GM04503 (cell line): ENCODE data around the gene TEF.
"Not testable (repeated sequence)": the region's sequence is repeated elsewhere in the genome, so short reads cannot be mapped to it uniquely, and the experiment has no call there.

Source experiments
- DNase-seq: peaks from one replicate; pipeline ENCODE4 v3.0.0-alpha.2; 2012; ENCODE audit warnings: low read depth

Gene TEF

DNA sequence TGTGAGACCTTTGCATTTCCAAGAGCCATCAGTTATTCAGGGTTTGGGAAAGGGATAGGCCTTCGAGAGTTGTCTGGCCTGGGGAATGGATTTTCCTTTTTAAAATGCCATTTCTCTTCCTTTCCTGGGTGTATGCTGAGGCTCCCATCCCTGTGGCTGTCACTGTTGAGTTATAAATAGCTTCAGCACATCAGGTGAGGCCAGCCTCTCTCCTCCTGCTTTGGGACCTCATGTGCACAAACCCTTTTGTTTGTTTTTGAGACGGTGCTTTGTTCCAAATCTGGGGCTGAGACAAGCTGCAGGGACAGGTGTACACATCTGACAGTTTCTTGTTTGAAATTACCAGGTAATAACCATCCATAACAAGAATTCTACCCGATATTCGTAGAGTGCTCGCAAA, 1.3 kb downstream of the TEF start:
- DNase-seq = no peak

- DNase-seq = no peak
These were observed 2.4 kb downstream of the TEF start for GRCh38 chr22:41384128-41384527.

DNA sequence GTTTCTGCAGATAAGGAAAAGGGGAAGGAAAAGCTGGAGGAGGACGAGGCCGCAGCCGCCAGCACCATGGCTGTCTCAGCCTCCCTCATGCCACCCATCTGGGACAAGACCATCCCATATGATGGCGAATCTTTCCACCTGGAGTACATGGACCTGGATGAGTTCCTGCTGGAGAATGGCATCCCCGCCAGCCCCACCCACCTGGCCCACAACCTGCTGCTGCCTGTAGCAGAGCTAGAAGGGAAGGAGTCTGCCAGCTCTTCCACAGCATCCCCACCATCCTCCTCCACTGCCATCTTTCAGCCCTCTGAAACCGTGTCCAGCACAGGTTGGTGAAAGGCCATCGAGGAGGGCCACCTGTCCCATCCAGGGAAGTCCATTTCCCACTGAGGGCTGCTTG, 5.6 kb downstream of the TEF start:
- DNase-seq = no peak

GRCh38 chr22:41394012-41394356, 12.2 kb downstream of the TEF start:
- DNase-seq = no peak

- no peak for DNase-seq
These were observed 13.9 kb downstream of the TEF start for GRCh38 chr22:41395531-41396240.

GRCh38 chr22:41397143-41397811, 15.5 kb downstream of the TEF start:
- no peak for DNase-seq

GRCh38 chr22:41398921-41399320, 17.2 kb downstream of the TEF start:
- DNase-seq = no peak

DNA sequence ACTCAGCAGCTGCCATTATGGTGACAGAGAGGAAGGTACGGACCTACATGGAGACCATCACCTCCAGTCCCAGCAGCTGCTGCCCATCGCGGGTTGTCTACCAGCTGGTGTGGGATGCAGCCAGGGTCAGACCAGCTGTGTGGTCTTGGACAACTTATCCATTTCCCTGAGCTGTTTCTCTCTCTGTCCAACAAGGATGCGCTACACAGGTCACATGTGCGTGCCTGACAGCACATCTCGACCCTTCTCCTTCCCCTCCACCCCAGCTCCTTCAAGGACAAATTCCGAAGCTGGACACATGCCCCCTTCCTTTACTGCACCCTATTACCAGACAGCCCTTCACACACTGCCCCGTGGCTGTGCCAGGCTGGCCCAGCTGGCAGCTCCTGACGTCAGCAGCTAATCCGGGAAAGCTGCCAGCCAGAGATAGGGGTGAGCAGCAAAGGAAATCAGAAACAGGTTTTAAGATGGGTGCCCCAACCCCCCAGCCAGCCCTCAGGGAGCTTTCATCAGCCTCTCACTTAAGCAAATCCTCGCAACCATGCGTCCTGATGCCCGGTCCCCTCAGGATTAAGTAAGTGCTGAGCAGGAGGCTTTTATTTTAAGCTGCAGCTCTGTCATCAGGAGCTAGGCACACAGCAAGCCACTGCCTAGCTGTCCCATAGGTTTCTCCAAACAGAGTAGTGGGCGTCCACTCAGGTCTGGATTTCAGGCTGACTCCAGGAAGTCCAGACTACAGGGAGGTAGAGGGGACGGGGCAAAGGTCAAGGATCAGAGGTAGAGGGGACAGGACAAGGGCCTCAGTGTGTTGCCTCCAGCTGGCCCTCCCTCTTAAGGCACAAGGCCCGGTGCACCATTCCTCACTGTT, 20.3 kb downstream of the TEF start:
- DNase-seq = no peak

DNA sequence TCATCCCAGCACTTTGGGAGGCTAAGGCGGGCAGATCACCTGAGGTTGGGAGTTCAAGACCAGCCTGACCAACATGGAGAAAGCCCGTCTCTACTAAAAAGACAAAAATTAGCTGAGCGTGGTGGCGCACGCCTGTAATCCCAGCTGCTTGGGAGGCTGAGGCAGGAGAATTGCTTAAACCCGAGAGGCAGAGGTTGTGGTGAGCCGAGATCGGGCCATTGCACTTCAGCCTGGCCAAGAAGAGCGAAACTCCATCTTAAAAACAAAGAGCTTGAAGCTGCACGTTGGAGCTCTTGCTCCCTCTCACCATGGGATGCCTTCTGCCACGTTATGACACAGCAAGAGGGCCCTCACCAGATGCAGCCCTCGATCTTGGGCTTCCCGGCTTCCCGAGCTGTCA, 21.1 kb downstream of the TEF start:
- not testable (repeated sequence) for DNase-seq

DNA sequence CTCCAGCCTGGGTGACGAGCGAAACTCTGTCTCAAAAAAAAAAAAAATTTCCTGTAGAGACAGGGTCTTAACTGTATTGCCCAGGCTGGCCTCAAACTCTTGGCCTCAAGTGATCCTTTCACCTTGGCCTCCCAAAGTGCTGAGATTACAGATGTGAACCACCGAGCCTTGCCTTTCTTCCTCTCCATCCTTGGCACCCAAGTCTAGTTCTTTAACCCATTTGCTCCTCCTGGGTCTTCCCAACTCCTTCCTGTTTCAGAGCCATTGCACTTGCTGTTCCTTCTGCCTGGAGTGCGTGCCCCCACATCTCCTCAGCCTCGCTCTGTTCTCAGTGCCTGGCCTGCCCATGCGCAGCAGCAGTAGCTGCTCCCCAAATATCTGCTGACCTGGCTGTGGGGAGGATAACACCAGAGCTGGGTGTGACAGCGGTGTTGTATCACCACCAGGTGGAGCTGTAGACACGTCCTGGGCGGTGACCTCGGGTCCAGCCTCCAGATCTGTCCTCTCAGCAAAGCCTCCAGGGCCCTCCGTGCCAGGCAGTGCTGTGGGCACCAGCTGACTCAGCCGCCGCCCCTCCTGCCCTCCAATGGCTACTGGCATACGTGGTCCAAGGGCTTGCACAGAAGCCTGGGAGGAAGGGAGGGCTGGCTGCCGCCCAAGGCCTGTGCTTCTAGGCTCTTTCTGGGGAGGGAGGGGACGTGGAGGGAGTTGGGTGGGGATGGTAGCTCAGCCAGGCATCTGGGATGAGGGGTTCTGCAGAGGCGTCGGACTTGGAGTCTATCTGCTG, 22.0 kb downstream of the TEF start:
- no peak for DNase-seq

- DNase-seq = no peak
These were observed 23.8 kb downstream of the TEF start for GRCh38 chr22:41405588-41405987.

DNA sequence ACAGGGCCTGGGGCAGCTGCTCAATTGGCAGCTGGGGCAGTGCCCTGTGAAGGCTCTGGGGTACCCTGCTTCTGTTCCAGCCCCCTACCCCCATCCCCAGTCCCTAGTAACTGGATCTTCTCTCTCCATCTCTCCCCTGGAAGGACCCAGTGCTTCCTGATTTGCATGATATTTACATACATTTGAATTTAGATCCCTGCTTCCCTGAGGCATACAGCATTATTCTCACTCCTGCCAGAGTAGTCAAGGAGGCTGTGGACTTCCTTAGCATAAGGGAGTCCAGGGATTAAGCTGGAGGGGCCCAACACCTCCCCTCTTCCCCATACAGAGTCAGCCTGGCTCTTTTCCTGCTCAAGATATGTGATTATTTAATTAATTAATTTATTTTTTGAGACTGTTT, 24.7 kb downstream of the TEF start:
- DNase-seq = no peak

DNA sequence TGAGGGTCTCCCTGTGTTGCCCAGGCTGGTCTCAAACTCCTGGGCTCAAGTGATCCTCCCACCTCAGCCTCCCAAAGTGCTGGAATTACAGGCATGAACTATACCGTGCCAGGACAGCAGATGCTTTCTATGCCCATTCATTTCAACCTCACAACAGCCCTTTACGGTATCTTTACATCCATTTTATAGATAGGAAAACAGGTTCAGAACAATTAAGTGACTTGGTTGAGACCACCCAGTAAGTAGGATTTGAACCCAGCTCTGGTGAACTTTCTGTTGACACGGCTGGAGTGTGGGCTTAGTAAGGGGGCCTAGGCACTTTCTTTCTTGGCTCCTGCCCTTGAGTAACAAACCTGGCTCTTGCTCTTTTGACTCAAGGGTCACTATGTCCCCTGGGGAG, 25.7 kb downstream of the TEF start:
- no peak for DNase-seq

DNA sequence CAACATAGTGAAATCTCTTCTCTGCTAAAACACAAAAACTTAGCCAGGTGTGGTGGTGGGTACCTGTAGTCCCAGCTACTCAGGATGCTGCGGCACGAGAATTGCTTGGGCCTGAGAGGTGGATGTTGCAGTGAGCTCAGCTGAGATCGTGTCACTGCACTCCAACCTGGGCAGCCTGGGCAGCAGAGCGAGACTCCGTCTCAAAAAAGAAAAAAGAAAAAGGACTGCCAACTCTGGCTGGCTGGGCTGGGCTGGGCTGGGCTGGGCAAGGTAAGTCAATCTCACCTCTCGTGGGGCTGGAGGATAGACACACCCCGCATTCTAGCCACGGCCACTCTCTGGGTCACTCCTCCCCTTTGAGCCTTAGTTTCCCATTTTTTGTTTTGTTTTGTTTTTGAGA, 26.9 kb downstream of the TEF start:
- DNase-seq = no peak

GRCh38 chr22:41410311-41410751, 28.6 kb downstream of the TEF start:
- no peak for DNase-seq

DNA sequence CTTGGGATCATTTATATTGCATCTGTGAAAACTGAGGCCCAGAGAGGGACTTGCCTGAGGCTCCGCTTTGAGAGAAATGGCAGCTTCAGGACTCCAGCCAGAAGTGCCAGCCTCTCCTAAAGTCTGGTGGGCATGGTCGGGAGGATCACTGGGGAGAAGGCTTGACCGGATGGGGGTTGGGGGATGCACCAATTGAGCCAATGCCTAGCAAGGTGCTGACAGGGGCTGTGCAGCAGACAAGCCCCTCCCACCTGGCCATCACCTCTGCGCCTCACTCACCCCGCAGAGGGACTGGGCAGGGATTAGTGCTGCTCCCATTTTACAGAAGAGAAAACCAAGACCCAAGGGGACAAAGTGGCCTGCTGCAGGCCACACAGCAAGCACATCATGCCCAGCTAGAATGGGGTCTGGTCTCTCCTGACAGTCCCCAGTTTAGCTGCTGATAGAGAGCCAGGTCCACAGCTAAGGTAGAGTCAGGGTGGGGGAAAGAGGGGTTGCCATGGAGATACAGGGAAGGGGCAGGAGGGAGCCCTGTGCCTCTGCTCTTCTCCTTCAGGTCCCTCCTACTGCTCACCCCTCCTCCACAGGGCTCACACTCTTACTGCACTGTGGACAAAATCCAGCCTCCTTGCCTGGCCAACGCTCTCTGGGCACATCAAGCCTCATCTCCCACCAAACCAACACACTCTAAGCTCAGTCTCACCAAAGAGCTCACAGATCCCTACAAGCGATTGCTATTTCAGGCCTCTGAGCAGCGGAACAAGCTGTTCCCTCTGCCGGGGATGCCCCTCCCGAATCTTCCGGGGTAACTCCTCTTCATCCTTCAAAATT, 29.5 kb downstream of the TEF start:
- no peak for DNase-seq

DNA sequence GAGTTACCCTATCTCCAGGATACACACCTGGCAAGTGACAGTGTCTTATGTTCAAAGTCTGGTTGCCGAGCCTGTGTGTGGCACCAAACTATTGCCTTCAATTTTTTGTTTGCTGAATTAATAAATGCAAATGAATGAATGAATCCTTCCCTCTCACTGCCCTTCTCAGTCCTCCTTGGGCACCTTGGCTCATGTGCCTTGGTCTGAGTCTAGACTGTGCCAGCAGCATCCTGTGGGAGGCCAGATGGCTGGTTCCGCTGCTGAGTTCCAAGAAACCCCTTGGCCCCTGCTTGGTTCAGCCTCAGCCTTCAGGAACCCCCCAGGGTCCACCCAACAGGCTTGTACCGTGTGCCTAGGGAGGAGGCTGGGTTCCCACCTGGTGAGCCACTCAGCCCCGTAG, 33.8 kb downstream of the TEF start:
- no peak for DNase-seq

GRCh38 chr22:41417622-41418390, 36.1 kb downstream of the TEF start:
- no peak for DNase-seq

DNA sequence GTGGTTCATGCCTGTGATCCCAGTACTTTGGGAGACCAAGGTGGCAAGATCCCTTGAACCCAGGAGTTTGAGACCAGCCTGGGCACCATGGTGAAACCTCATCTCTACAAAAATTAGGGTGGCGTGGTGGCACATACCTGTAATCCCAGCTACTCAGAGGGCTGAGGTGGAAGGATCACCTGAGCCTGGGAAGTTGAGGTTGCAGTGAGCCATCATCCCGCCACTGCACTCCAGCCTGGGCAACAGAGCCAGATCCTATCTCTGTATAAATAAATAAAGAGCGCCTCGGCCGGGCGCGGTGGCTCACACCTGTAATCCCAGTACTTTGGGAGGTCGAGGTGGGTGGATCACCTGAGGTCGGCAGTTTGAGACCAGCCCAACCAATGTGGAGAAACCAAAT, 37.0 kb downstream of the TEF start:
- DNase-seq = no peak

DNA sequence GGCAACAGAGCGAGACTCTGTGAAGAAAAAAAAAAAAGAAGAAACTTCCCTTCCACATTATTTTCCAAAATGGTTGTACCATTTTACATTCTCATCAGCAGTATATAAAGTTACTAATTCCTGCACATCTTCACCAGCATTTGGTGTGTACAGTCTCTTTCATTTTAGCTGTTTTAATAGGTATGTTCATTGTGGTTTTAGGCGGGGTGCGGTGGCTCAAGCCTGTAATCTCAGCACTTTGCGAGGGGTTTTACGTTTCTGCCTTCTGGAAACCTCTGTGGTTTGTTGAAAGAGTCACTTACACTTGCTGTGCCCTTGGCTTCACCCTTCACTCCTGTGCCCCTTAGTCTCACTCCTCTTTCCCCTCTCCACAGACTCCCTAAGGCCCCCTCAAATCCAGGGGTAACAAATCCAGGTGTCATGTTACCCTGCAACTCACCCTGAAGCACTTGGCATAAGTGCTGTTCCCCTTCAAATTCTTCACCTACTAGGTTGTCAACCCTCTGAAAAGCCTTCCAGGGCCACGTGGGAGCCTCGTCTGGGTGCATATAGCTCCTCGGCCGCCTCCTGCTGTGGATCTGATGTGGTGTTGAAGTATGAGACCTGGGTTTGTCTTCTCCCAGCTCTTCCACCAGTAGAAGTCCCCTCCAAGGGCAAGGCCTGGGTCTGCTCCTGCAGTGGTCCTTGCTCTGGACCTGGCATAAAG, 44.1 kb downstream of the TEF start:
- DNase-seq = no peak
